WTC11 (cell line): ENCODE measurements around the gene TPCN2. TPM values are rescaled to one million over a fixed set of nuclear protein-coding genes. Genes with fewer than 3 reads are reported as not detected.

Experiments
- ATAC-seq: fragments of 200-7000 bp; cut with Tn5 transposase; 2 replicates; pipeline ENCODE4 v1.10.0; 2021; ENCODE audit warnings: mild to moderate bottlenecking, moderate library complexity
- CTCF ChIA-PET: fragments of 300-600 bp; sonication (Branson Sonifier 250); formaldehyde crosslinking; loops from one replicate; lab custom pipeline; 2021; ENCODE audit warnings: antibody characterized with exemption; lab: Charles Lee
- POLR2A ChIA-PET: fragments of 350-600 bp; sonication (Branson Sonifier 250); formaldehyde crosslinking; loops from one replicate; lab custom pipeline; 2021; ENCODE audit warnings: antibody characterized with exemption; lab: Charles Lee
- DNase-seq: peaks from one replicate; pipeline ENCODE4 v3.0.0; 2021; ENCODE audit warnings: low spot score
- H3K27ac Mint-ChIP-seq: 2 replicates; pipeline ENCODE4 v1.8.0; 2021; ENCODE audit warnings: mixed read lengths
- H3K27me3 Mint-ChIP-seq: 2 replicates; pipeline ENCODE4 v1.8.0; 2021; ENCODE audit warnings: low read depth, mild to moderate bottlenecking, moderate library complexity, mixed read lengths
- H3K36me3 Mint-ChIP-seq: 2 replicates; pipeline ENCODE4 v1.8.0; 2021; ENCODE audit warnings: mixed read lengths
- H3K4me1 Mint-ChIP-seq: 2 replicates; pipeline ENCODE4 v1.8.0; 2022; ENCODE audit warnings: mixed read lengths
- H3K4me3 Mint-ChIP-seq: 2 replicates; pipeline ENCODE4 v1.8.0; 2021; ENCODE audit warnings: mild to moderate bottlenecking, moderate library complexity, mixed read lengths
- H3K9me3 Mint-ChIP-seq: 2 replicates; pipeline ENCODE4 v1.8.0; 2021; ENCODE audit warnings: mixed read lengths
- ATF3 ChIP-seq: sonication (generic); formaldehyde crosslinking; conservative IDR thresholded peaks from 2 replicates; pipeline ENCODE4 v1.8.1; 2022; ENCODE audit warnings: mild to moderate bottlenecking, missing genetic modification reagents
- FOXJ3 ChIP-seq: sonication (generic); formaldehyde crosslinking; IDR thresholded peaks from 2 replicates; pipeline ENCODE4 v1.9.0; 2021; ENCODE audit warnings: missing genetic modification reagents, mild to moderate bottlenecking, borderline replicate concordance
- FOXK1 ChIP-seq: sonication (generic); formaldehyde crosslinking; IDR thresholded peaks from 2 replicates; pipeline ENCODE4 v1.8.0; 2022; ENCODE audit warnings: mild to moderate bottlenecking, moderate library complexity, missing genetic modification reagents
- GTF2I ChIP-seq: fragments of 250-450 bp; sonication (Bioruptor Pico); conservative IDR thresholded peaks from 2 replicates; pipeline ENCODE4 v1.4.0; 2021; ENCODE audit warnings: mild to moderate bottlenecking
- OVOL2 ChIP-seq: fragments of 250-450 bp; sonication (Bioruptor Pico); IDR thresholded peaks from 2 replicates; pipeline ENCODE4 v1.9.0; 2021; ENCODE audit warnings: mild to moderate bottlenecking, borderline replicate concordance
- RORB ChIP-seq: fragments of 250-450 bp; sonication (Bioruptor Pico); IDR thresholded peaks from 2 replicates; pipeline ENCODE4 v1.9.0; 2021; ENCODE audit warnings: mild to moderate bottlenecking
- USF2 ChIP-seq: sonication (generic); formaldehyde crosslinking; IDR thresholded peaks from 2 replicates; pipeline ENCODE4 v1.8.1; 2023; ENCODE audit warnings: mild to moderate bottlenecking, missing genetic modification reagents, moderate library complexity
- ZNF219 ChIP-seq: sonication (generic); formaldehyde crosslinking; IDR thresholded peaks from 2 replicates; pipeline ENCODE4 v1.8.0; 2023; ENCODE audit warnings: missing genetic modification reagents, mild to moderate bottlenecking, borderline replicate concordance
- ZNF317 ChIP-seq: sonication (generic); formaldehyde crosslinking; IDR thresholded peaks from 2 replicates; pipeline ENCODE4 v1.8.1; 2023; ENCODE audit warnings: low read depth, mild to moderate bottlenecking, moderate library complexity, missing genetic modification reagents, borderline replicate concordance
- ZNF416 ChIP-seq: fragments of 250-450 bp; sonication (Bioruptor Pico); IDR thresholded peaks from 2 replicates; pipeline ENCODE4 v1.9.0; 2021; ENCODE audit warnings: mild to moderate bottlenecking, inconsistent platforms
- microRNA-seq: library from miRNA; unstranded; fragments of <30 nt; microRNA quantifications from one replicate; pipeline ENCODE4 v1.2.0, GENCODE V29; 2022; ENCODE audit warnings: borderline number of aligned reads
- total RNA-seq: library from RNA; stranded (reverse); gene quantifications from 3 replicates; pipeline ENCODE4 v1.2.3, GENCODE V29; 2021
- TF ChIP-seq, protein P1 (sequence below): sonication (generic); formaldehyde crosslinking; IDR thresholded peaks from 2 replicates; pipeline ENCODE4 v1.8.0; 2022; ENCODE audit warnings: missing genetic modification reagents
- TF ChIP-seq, protein P2 (sequence below): sonication (generic); formaldehyde crosslinking; IDR thresholded peaks from 2 replicates; pipeline ENCODE4 v1.8.1; 2023; ENCODE audit warnings: mild to moderate bottlenecking, missing genetic modification reagents, moderate library complexity
- TF ChIP-seq, protein P3 (sequence below): sonication (generic); formaldehyde crosslinking; IDR thresholded peaks from 2 replicates; pipeline ENCODE4 v1.8.1; 2022; ENCODE audit warnings: mild to moderate bottlenecking, missing genetic modification reagents, moderate library complexity, borderline replicate concordance
- TF ChIP-seq, protein P4 (sequence below): sonication (generic); formaldehyde crosslinking; IDR thresholded peaks from 2 replicates; pipeline ENCODE4 v1.8.1; 2022; ENCODE audit warnings: mild to moderate bottlenecking, moderate library complexity, missing genetic modification reagents

The TPCN2 gene
- total RNA-seq, 1 experiment from 2014 or later, result 24.6 TPM

DNA sequence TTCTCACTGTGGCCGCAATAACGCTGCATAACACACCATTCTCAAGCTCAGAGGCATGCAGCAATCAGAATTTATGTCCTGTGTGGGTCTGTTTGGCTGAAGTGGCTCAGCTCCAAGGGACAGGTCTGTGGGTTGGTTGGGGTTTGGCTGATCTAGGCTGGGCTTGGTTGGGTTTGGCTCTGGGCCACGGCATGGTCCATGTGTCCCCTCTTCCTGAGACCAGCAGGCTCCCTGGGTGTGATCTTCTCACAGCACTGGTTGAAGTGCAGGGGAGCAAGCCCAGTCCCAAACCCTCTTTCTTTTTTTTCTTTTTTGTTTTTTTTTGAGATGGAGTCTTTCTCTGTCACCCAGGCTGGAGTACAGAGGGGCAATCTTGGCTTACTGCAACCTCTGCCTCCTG, 132.0 kb downstream of the TPCN2 start:
- Mint-ChIP-seq H3K27me3 (no peaks in the 10 kb centered on the region), H3K9me3 (peaks cover 3% of the 10 kb centered on the region; the same call in 1 of the 2 replicates), H3K27ac (no peak overlapping the region), H3K36me3 (no peaks in the 10 kb centered on the region), H3K4me1 (no peaks in the 10 kb centered on the region), H3K4me3 (no peak overlapping the region)
- no peak for ATAC-seq
- CTCF ChIA-PET, result no interaction called here
- no peak for DNase-seq
- no peak for TF ChIP-seq ZNF219 (CRISPR knock-in tag)
- no peak for TF ChIP-seq FOXJ3 (CRISPR knock-in tag)
- TF ChIP-seq ATF3 (CRISPR knock-in tag), result no peak
- TF ChIP-seq FOXK1 (CRISPR knock-in tag), result no peak
- no peak for TF ChIP-seq USF2 (CRISPR knock-in tag)
- TF ChIP-seq GTF2I (CRISPR knock-in tag), result no peak
- POLR2A ChIA-PET, result no interaction called here

DNA sequence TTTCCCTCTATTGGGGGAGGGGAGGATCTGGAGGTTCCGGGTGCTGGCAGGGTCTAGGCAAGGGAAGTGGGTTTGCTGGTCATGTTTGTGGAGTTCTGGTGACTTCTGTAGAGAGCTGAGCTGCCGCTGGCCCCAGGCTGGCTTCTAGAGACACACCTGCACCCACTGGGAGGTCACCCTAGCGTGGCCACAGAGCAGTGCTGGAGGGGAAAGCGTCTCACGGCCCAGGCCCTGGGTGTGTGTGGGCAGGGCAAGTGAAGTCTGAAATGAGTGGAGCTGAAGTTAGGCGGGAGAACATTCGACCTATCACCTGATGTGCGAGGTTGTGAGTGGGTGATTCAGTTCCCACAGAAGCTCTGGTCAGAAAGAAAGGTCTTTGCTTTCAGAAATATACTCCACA, 134.9 kb downstream of the TPCN2 start:
- Mint-ChIP-seq H3K27ac (no peak overlapping the region), H3K27me3 (no peaks in the 10 kb centered on the region), H3K4me3 (no peak overlapping the region), H3K4me1 (no peaks in the 10 kb centered on the region), H3K36me3 (no peaks in the 10 kb centered on the region), H3K9me3 (peaks cover 11% of the 10 kb centered on the region)
- no peak for DNase-seq
- TF ChIP-seq, protein P1, sequence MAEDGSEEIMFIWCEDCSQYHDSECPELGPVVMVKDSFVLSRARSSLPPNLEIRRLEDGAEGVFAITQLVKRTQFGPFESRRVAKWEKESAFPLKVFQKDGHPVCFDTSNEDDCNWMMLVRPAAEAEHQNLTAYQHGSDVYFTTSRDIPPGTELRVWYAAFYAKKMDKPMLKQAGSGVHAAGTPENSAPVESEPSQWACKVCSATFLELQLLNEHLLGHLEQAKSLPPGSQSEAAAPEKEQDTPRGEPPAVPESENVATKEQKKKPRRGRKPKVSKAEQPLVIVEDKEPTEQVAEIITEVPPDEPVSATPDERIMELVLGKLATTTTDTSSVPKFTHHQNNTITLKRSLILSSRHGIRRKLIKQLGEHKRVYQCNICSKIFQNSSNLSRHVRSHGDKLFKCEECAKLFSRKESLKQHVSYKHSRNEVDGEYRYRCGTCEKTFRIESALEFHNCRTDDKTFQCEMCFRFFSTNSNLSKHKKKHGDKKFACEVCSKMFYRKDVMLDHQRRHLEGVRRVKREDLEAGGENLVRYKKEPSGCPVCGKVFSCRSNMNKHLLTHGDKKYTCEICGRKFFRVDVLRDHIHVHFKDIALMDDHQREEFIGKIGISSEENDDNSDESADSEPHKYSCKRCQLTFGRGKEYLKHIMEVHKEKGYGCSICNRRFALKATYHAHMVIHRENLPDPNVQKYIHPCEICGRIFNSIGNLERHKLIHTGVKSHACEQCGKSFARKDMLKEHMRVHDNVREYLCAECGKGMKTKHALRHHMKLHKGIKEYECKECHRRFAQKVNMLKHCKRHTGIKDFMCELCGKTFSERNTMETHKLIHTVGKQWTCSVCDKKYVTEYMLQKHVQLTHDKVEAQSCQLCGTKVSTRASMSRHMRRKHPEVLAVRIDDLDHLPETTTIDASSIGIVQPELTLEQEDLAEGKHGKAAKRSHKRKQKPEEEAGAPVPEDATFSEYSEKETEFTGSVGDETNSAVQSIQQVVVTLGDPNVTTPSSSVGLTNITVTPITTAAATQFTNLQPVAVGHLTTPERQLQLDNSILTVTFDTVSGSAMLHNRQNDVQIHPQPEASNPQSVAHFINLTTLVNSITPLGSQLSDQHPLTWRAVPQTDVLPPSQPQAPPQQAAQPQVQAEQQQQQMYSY (CRISPR knock-in tag), result no peak
- TF ChIP-seq, protein P2, sequence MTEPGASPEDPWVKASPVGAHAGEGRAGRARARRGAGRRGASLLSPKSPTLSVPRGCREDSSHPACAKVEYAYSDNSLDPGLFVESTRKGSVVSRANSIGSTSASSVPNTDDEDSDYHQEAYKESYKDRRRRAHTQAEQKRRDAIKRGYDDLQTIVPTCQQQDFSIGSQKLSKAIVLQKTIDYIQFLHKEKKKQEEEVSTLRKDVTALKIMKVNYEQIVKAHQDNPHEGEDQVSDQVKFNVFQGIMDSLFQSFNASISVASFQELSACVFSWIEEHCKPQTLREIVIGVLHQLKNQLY (CRISPR knock-in tag), result no peak
- TF ChIP-seq, protein P3, sequence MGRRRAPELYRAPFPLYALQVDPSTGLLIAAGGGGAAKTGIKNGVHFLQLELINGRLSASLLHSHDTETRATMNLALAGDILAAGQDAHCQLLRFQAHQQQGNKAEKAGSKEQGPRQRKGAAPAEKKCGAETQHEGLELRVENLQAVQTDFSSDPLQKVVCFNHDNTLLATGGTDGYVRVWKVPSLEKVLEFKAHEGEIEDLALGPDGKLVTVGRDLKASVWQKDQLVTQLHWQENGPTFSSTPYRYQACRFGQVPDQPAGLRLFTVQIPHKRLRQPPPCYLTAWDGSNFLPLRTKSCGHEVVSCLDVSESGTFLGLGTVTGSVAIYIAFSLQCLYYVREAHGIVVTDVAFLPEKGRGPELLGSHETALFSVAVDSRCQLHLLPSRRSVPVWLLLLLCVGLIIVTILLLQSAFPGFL (CRISPR knock-in tag), result no peak
- TF ChIP-seq RORB (no peak), ZNF416 (CRISPR knock-in tag) (no peak), OVOL2 (CRISPR knock-in tag) (no peak), ZNF317 (CRISPR knock-in tag) (no peak)
- TF ChIP-seq, protein P4, sequence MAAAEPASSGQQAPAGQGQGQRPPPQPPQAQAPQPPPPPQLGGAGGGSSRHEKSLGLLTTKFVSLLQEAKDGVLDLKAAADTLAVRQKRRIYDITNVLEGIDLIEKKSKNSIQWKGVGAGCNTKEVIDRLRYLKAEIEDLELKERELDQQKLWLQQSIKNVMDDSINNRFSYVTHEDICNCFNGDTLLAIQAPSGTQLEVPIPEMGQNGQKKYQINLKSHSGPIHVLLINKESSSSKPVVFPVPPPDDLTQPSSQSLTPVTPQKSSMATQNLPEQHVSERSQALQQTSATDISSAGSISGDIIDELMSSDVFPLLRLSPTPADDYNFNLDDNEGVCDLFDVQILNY (CRISPR knock-in tag), result no peak
- POLR2A ChIA-PET, result interaction anchor here (0.6 kb wide), 1 partner anchor 31 kb away, joined by 5 read pairs; no protein-coding TSS in a partner anchor
- no peak for ATAC-seq
- CTCF ChIA-PET, result interaction anchor here (0.6 to 3.3 kb wide), 3 partner anchors 52 to 530 kb away, joined by 3 to 11 read pairs (median 3); no protein-coding TSS in a partner anchor

Small RNA genes lying within 50 kb of the gene (microRNA-seq; reads per million reads assigned to microRNA genes)
- not detected for gene MIR3164

Other genes starting within 250 kb of the TPCN2 start
- gene CPT1A, start 207.0 kb upstream of the TPCN2 start, total RNA-seq, result 18.4 to 28.1 TPM (median 20.3 TPM) in 3 replicates
- 80.1 to 83.6 TPM (median 82.3 TPM) in 3 replicates for gene MRPL21, start 145.1 kb upstream of the TPCN2 start, total RNA-seq
- 17.8 to 22.5 TPM (median 19.3 TPM) in 3 replicates for gene IGHMBP2, start 145.0 kb upstream of the TPCN2 start, total RNA-seq
- gene MRGPRD, start 67.9 kb upstream of the TPCN2 start, total RNA-seq, result not detected in 3 replicates
- gene MRGPRF, start 35.7 kb upstream of the TPCN2 start, total RNA-seq, result 3.8 to 6.5 TPM (median 5.5 TPM) in 3 replicates
- gene SMIM38, start 107.0 kb downstream of the TPCN2 start, total RNA-seq, result 0.39 to 1.4 TPM (median 0.98 TPM) in 3 replicates
- 1.1 to 1.4 TPM (median 1.1 TPM) in 3 replicates for gene MYEOV, start 245.2 kb downstream of the TPCN2 start, total RNA-seq